Ishikawa (cell line): ENCODE results near the gene POU4F2.

Experiments used
- CEBPB ChIP-seq: IDR thresholded peaks from 2 replicates; pipeline ENCODE4 v1.6.1; 2012
- CREB1 ChIP-seq: IDR thresholded peaks from 2 replicates; pipeline ENCODE4 v1.6.1; 2012; ENCODE audit warnings: low read depth
- EGR1 ChIP-seq: IDR thresholded peaks from 2 replicates; pipeline ENCODE4 v1.6.1; 2012
- EP300 ChIP-seq: IDR thresholded peaks from 2 replicates; pipeline ENCODE4 v1.6.1; 2012; ENCODE audit warnings: borderline replicate concordance
- FOXM1 ChIP-seq: IDR thresholded peaks from 2 replicates; pipeline ENCODE4 v1.6.1; 2012; ENCODE audit warnings: low read depth, borderline replicate concordance
- NFIC ChIP-seq: IDR thresholded peaks from 2 replicates; pipeline ENCODE4 v1.6.1; 2012
- RAD21 ChIP-seq: IDR thresholded peaks from 2 replicates; pipeline ENCODE4 v1.6.1; 2012; ENCODE audit warnings: low read depth
- TAF1 ChIP-seq: IDR thresholded peaks from 2 replicates; pipeline ENCODE4 v1.6.1; 2012; ENCODE audit warnings: low read depth, mild to moderate bottlenecking
- TCF12 ChIP-seq: IDR thresholded peaks from 2 replicates; pipeline ENCODE4 v1.6.1; 2012; ENCODE audit warnings: low read depth
- TEAD4 ChIP-seq: IDR thresholded peaks from 2 replicates; pipeline ENCODE4 v1.6.1; 2012
- YY1 ChIP-seq: IDR thresholded peaks from 2 replicates; pipeline ENCODE4 v1.6.1; 2012; ENCODE audit warnings: low read depth
- ZBTB7A ChIP-seq: IDR thresholded peaks from 2 replicates; pipeline ENCODE4 v1.6.1; 2012; ENCODE audit warnings: low read depth
- TF ChIP-seq, protein P1 (sequence below): IDR thresholded peaks from 2 replicates; pipeline ENCODE4 v1.6.1; 2012; ENCODE audit warnings: low read depth, mild to moderate bottlenecking
- TF ChIP-seq, protein P2 (sequence below): IDR thresholded peaks from 2 replicates; pipeline ENCODE4 v1.6.1; 2012
- TF ChIP-seq, protein P3 (sequence below): IDR thresholded peaks from 2 replicates; pipeline ENCODE4 v1.6.1; 2012

Gene POU4F2

DNA sequence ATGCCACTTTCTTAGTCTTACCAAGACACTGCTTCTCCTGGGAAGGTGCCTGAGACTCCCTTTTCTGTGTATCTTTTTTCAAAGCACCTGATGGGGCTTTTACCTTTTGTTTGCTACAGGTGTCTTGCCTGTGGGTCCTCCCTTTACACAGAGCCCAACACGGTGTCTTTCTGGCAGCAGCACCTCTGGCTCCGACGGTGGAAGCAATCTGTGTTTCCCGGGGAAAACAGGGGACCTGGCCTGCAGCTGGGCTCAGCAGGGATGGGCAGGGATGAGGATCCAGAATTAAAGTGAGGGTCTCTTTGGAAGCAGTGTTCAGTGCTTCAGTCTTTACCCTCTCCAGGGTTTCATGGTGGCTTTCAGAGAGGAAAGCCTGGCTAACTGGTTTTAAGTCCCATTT, 11.3 kb downstream of the POU4F2 start:
- TF ChIP-seq, protein P1, sequence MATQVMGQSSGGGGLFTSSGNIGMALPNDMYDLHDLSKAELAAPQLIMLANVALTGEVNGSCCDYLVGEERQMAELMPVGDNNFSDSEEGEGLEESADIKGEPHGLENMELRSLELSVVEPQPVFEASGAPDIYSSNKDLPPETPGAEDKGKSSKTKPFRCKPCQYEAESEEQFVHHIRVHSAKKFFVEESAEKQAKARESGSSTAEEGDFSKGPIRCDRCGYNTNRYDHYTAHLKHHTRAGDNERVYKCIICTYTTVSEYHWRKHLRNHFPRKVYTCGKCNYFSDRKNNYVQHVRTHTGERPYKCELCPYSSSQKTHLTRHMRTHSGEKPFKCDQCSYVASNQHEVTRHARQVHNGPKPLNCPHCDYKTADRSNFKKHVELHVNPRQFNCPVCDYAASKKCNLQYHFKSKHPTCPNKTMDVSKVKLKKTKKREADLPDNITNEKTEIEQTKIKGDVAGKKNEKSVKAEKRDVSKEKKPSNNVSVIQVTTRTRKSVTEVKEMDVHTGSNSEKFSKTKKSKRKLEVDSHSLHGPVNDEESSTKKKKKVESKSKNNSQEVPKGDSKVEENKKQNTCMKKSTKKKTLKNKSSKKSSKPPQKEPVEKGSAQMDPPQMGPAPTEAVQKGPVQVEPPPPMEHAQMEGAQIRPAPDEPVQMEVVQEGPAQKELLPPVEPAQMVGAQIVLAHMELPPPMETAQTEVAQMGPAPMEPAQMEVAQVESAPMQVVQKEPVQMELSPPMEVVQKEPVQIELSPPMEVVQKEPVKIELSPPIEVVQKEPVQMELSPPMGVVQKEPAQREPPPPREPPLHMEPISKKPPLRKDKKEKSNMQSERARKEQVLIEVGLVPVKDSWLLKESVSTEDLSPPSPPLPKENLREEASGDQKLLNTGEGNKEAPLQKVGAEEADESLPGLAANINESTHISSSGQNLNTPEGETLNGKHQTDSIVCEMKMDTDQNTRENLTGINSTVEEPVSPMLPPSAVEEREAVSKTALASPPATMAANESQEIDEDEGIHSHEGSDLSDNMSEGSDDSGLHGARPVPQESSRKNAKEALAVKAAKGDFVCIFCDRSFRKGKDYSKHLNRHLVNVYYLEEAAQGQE: no peak
- TF ChIP-seq, protein P2, sequence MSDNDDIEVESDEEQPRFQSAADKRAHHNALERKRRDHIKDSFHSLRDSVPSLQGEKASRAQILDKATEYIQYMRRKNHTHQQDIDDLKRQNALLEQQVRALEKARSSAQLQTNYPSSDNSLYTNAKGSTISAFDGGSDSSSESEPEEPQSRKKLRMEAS: no peak
- TF ChIP-seq EGR1: no peak
- TF ChIP-seq YY1: no peak
- no peak for TF ChIP-seq EP300
- TF ChIP-seq, protein P3, sequence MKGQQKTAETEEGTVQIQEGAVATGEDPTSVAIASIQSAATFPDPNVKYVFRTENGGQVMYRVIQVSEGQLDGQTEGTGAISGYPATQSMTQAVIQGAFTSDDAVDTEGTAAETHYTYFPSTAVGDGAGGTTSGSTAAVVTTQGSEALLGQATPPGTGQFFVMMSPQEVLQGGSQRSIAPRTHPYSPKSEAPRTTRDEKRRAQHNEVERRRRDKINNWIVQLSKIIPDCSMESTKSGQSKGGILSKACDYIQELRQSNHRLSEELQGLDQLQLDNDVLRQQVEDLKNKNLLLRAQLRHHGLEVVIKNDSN: no peak
- TF ChIP-seq TEAD4: no peak
- no peak for TF ChIP-seq CREB1
- no peak for TF ChIP-seq NFIC
- TF ChIP-seq TAF1: no peak
- TF ChIP-seq TCF12: no peak
- TF ChIP-seq FOXM1: no peak
- TF ChIP-seq ZBTB7A: no peak
- TF ChIP-seq RAD21: no peak

DNA sequence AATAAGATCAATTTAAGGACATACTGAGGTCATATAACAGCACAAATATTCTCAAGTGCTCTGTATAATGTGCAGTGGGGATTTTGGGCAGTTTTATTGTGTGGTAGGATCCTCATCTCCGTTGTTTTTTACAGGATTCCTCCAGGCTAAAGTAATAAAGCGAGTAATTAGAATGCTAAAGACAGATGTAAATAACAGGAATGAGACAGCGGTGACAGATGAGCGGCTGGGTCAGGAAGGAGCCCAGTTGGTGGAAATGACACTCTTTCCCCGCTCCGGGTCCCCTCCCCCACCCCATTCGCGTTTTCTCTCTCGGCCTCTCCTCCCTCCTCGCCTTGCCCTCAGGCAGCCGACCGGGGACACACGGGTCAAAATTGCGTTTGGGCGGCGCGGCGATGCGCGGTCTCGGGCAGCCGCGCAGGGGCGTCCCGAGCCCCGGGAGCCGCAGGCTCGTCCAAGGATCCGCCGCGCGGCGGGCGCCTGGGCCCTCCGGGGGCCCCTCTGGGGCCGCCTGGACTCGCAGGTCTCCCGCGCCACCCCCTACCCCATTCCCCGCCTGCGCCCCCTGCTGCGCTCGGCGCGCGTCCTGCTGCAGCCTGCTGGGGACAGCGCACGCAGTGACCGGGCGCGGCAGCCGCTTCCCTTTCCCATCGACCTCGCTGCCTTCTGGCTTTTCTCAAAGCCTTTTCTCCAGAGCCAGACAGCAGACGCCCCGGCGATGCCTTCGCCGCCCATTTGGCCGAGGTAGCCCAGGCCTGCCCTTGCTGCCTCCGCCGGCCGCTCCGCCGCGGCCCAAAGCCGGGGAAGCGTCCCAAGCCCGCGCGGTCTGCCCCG, 16.2 kb downstream of the POU4F2 start:
- no peak for TF ChIP-seq TCF12
- TF ChIP-seq ZBTB7A: no peak
- TF ChIP-seq EGR1: no peak
- TF ChIP-seq NFIC: no peak
- no peak for TF ChIP-seq TEAD4
- TF ChIP-seq EP300: no peak
- TF ChIP-seq YY1: no peak
- TF ChIP-seq, protein P3: no peak
- no peak for TF ChIP-seq RAD21
- TF ChIP-seq CEBPB: no peak
- TF ChIP-seq CREB1: no peak
- no peak for TF ChIP-seq TAF1
- TF ChIP-seq, protein P1: no peak
- no peak for TF ChIP-seq FOXM1
- TF ChIP-seq, protein P2: no peak

DNA sequence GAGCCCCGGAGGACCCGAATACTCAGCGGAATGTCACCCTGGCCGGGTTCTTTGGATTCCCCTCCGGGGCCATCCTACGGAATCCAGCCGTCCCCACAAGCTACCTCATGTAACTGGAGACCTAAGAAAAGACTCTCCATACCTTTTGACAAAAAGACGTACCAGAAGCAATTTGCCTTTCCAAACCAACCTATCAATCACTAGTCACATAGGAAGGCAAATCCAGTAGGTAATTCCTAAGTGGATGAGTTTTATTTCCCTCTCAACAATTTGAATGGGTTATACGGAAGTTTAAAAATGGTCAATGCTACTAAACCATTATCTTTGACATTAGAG, 16.8 kb downstream of the POU4F2 start:
- TF ChIP-seq TAF1: no peak
- TF ChIP-seq CREB1: no peak
- TF ChIP-seq, protein P3: no peak
- no peak for TF ChIP-seq RAD21

DNA sequence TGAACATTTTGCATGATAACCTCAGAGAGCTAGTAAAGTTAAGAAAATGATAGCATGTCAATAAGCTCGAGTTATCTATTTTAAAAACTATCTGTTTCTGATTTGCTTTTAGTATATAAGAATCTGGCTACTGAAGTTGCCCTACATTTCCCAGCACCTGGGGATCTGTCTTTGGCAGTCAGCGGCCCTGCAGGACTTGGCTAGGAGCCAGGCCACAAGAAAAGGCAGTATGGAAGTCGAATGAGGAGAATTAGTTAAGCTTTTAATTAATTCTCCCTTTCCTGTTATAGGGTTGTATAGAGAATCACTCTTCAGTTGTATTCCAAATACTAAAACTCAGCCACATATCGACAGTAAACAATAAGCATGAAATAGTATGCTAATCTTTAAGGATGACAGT, 22.7 kb downstream of the POU4F2 start:
- TF ChIP-seq EP300 (no peak), EGR1 (no peak), NFIC (no peak), CEBPB (no peak)
- TF ChIP-seq, protein P3: no peak

DNA sequence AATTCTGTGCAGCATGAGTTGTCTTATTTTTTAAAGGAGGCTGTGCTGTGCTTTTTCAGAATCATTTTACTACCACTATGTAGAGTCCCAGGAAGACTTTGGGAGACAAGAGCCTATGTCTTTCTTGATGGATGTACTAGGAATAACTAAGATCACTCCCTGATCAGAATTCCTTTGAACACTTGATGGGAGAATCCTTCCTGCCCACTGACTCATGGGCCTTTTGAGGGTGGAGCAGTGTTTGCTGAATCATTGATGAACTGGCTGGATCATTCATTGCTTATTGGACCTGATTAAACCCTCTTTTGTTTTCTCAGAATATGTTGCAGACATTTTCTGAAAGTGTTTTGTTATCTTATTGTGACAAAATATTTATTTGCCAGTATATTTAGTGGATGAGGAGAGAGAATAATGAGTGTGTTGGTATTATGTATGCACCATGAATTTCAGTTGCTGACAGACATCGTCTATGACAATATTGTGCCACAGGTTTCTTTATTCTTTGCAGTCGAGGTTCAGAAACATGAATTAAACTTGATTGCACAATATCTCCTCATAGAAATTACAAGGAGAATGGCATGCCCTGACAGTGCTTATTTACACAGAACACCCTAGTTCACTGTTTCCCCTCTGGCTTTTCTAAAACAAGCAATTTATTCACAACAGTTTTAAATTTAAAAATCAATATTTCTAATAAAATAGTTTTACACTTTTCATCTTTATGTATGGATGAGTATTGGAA, 36.3 kb downstream of the POU4F2 start:
- TF ChIP-seq, protein P3: no peak
- TF ChIP-seq NFIC (no peak), EP300 (no peak), CREB1 (no peak), RAD21 (no peak), FOXM1 (no peak), TCF12 (no peak)
